ENCODE measurements around the gene MED9. TPM values are rescaled to one million over a fixed set of nuclear protein-coding genes. Genes with fewer than 3 reads are reported as not detected.

The MED9 gene
- total and polyA plus RNA-seq, 9 of the 15 experiments (the other 6 are each of a cell fraction or from before 2014, with no cell fraction given) = 2.2 to 15.8 (median 12.7) TPM

- TF ChIP-seq POLR2B (IDR thresholded peaks at IDR 0.05; ENCODE audit: low read depth, partially characterized antibody) (peak; percentile 38), ZNF668 (CRISPR knock-in tag; IDR thresholded peaks at IDR 0.05) (no peak), ZNF398 (CRISPR knock-in tag; IDR thresholded peaks at IDR 0.05) (no peak), ETS1 (conservative IDR thresholded peaks at IDR 0.05; ENCODE audit: control insufficient read depth, low read depth, low read length) (peak; percentile 61; the same call in 1 of the 2 replicates), RAD21 (CRISPR knock-in tag; conservative IDR thresholded peaks at IDR 0.05 in 1 of 2, IDR thresholded peaks at IDR 0.05 in 1 of 2) (no peak), ZBTB12 (CRISPR knock-in tag; IDR thresholded peaks at IDR 0.05) (peak; percentile 94), ZBTB33 (CRISPR knock-in tag; IDR thresholded peaks at IDR 0.05) (no peak), KDM1A (IDR thresholded peaks at IDR 0.05) (no peak), ZBTB7A (IDR thresholded peaks at IDR 0.05; ENCODE audit: borderline replicate concordance, control insufficient read depth, low read depth, low read length) (peak; percentile 48; the same call in 1 of the 2 replicates), POLR2AphosphoS5 (IDR thresholded peaks at IDR 0.05; ENCODE audit: control insufficient read depth, insufficient read depth, low read depth, low read length) (peak; percentile 80), MYC (IDR thresholded peaks at IDR 0.05; ENCODE audit: low read depth, low read length) (peak; percentile 66), MYC (CRISPR knock-in tag; IDR thresholded peaks at IDR 0.05; ENCODE audit: borderline replicate concordance, low read depth) (no peak), SAP30 (IDR thresholded peaks at IDR 0.05; ENCODE audit: borderline replicate concordance, insufficient read depth, low read depth, low read length, poor library complexity, severe bottlenecking) (peak; percentile 66), MITF (IDR thresholded peaks at IDR 0.05) (no peak), NFIX (CRISPR knock-in tag; IDR thresholded peaks at IDR 0.05; ENCODE audit: low read depth) (no peak), ZNF232 (CRISPR knock-in tag; IDR thresholded peaks at IDR 0.05) (no peak), ZNF445 (CRISPR knock-in tag; IDR thresholded peaks at IDR 0.05; ENCODE audit: low read depth) (no peak), CBX3 (IDR thresholded peaks at IDR 0.05; ENCODE audit: borderline replicate concordance in 1 of 2, low read length in 2 of 2) (no peak)
Measured at GRCh38 chr17:17476865-17477467, at the start of gene MED9 (continued).

All from K562 (cell line).